SK-N-SH (cell line): Measurements from ENCODE around the gene CADM3. TPM values are rescaled to one million over a fixed set of nuclear protein-coding genes. Genes with fewer than 3 reads are reported as not detected.

Source experiments
- CTCF ChIA-PET: fragments of 300-600, 350-600 bp; formaldehyde crosslinking; extraction: SDS; loops from one replicate; lab custom pipeline; 2021; lab: Yijun Ruan, JAX
- POLR2A ChIA-PET: fragments of 350-600 bp; sonication (Branson Sonifier 250); formaldehyde crosslinking; extraction: SDS; loops from one replicate; lab custom pipeline; 2020; ENCODE audit warnings: antibody characterized with exemption, inconsistent platforms; lab: Yijun Ruan, JAX
- DNase-seq: peaks from one replicate; pipeline ENCODE4 v3.0.0; 2012
- H2AFZ ChIP-seq: fragments of 200-600 bp; sonication (generic); 2 replicates; pipeline ENCODE4 v1.8.1; 2016; ENCODE audit warnings: antibody characterized with exemption, mild to moderate bottlenecking, low read depth
- H3F3A ChIP-seq: fragments of 200-600 bp; sonication (generic); replicated peaks from 2 replicates; pipeline ENCODE3; 2016; ENCODE audit warnings: antibody characterized with exemption, mild to moderate bottlenecking; ENCODE audit not compliant: insufficient read depth
- H3K27ac ChIP-seq, 2 experiments: fragments of 200-500 bp in 1 of 2; fragments of 200-600 bp in 1 of 2; sonication (Bioruptor generic) in 1 of 2; sonication (generic), shearing (Covaris generic) in 1 of 2; 2 replicates each; pipeline versions ENCODE4 v1.5.1 to v1.6.1; 2014 to 2016; ENCODE audit warnings: low read depth in 2 of 2, inconsistent platforms in 1 of 2, low read length in 1 of 2, mild to moderate bottlenecking in 1 of 2, mixed read lengths in 1 of 2
- H3K27me3 ChIP-seq: fragments of 200-600 bp; sonication (generic), shearing (Covaris generic); 2 replicates; pipeline ENCODE4 v1.6.1; 2016; ENCODE audit warnings: mixed run types; ENCODE audit not compliant: insufficient read depth
- H3K36me3 ChIP-seq, 2 experiments: fragments of 200-500 bp in 1 of 2; fragments of 200-600 bp in 1 of 2; sonication (Bioruptor generic) in 1 of 2; sonication (generic) in 1 of 2; replicated peaks in 1 of 2; 2 replicates each; pipeline versions ENCODE3 to v1.5.1; 2014 to 2016; ENCODE audit warnings: low read length in 1 of 2, mild to moderate bottlenecking in 1 of 2; ENCODE audit not compliant: insufficient read depth in 2 of 2, control insufficient read depth in 1 of 2
- H3K4me1 ChIP-seq, 2 experiments: fragments of 200-500 bp in 1 of 2; fragments of 200-600 bp in 1 of 2; sonication (Bioruptor generic) in 1 of 2; sonication (generic), shearing (Covaris generic) in 1 of 2; 2 replicates each; pipeline versions ENCODE4 v1.5.1 to v1.6.1; 2014 to 2016; ENCODE audit warnings: low read depth in 1 of 2, low read length in 1 of 2, mixed run types in 1 of 2; ENCODE audit not compliant: insufficient read depth in 2 of 2, control insufficient read depth in 1 of 2
- H3K4me2 ChIP-seq: fragments of 200-600 bp; sonication (generic), shearing (Covaris generic); 2 replicates; pipeline ENCODE4 v1.6.1; 2017; ENCODE audit warnings: mixed run types
- H3K4me3 ChIP-seq, 2 experiments: fragments of 200-500 bp in 1 of 2; fragments of 200-600 bp in 1 of 2; sonication (Bioruptor generic) in 1 of 2; sonication (generic), shearing (Covaris generic) in 1 of 2; 2 replicates each; pipeline versions ENCODE4 v1.5.1 to v1.8.1; 2014 to 2016; ENCODE audit warnings: low read depth in 2 of 2, inconsistent platforms in 1 of 2, low read length in 1 of 2, mild to moderate bottlenecking in 1 of 2, mixed read lengths in 1 of 2, moderate library complexity in 1 of 2
- H3K79me2 ChIP-seq: fragments of 200-600 bp; sonication (generic); 2 replicates; pipeline ENCODE4 v1.8.1; 2017; ENCODE audit warnings: mild to moderate bottlenecking; ENCODE audit not compliant: insufficient read depth
- H3K9ac ChIP-seq: fragments of 200-600 bp; sonication (generic); 2 replicates; pipeline ENCODE4 v1.6.1; 2017; ENCODE audit warnings: mixed run types
- H3K9me2 ChIP-seq: fragments of 200-600 bp; sonication (generic); 2 replicates; pipeline ENCODE4 v1.6.1; 2017; ENCODE audit warnings: mixed run types
- H3K9me3 ChIP-seq: fragments of 200-600 bp; sonication (generic); 2 replicates; pipeline ENCODE4 v1.6.1; 2017; ENCODE audit warnings: mixed run types, mild to moderate bottlenecking, moderate library complexity
- H4K20me1 ChIP-seq: fragments of 200-600 bp; sonication (generic); 2 replicates; pipeline ENCODE4 v1.6.1; 2017; ENCODE audit warnings: mild to moderate bottlenecking, mixed run types; ENCODE audit not compliant: insufficient read depth
- EP300 ChIP-seq, 2 experiments: IDR thresholded peaks; 2 replicates each; pipeline versions ENCODE4 v1.4.0 to v1.6.1; 2012; ENCODE audit warnings: borderline replicate concordance in 1 of 2, low read depth in 1 of 2, low read length in 1 of 2
- EZH2phosphoT487 ChIP-seq: fragments of 200-600 bp; sonication (generic); IDR thresholded peaks from 2 replicates; pipeline ENCODE4 v1.6.1; 2017; ENCODE audit warnings: low read depth, mixed run types, mild to moderate bottlenecking, antibody characterized with exemption, moderate library complexity, borderline replicate concordance
- GABPA ChIP-seq: IDR thresholded peaks from 2 replicates; pipeline ENCODE4 v1.4.0; 2012; ENCODE audit warnings: low read depth, mild to moderate bottlenecking
- GATA2 ChIP-seq: sonication (generic); formaldehyde crosslinking; IDR thresholded peaks from 2 replicates; pipeline ENCODE4 v1.5.0; 2020; ENCODE audit warnings: mild to moderate bottlenecking, missing genetic modification reagents
- IRF3 ChIP-seq: fragments of 150-350 bp; IDR thresholded peaks from 2 replicates; pipeline ENCODE4 v1.6.1; 2016; ENCODE audit warnings: mild to moderate bottlenecking, low read depth, low read length
- JUND ChIP-seq: IDR thresholded peaks from 2 replicates; pipeline ENCODE4 v1.4.0; 2012
- MAX ChIP-seq: IDR thresholded peaks from 2 replicates; pipeline ENCODE4 v1.4.0; 2012; ENCODE audit warnings: low read depth
- NRF1 ChIP-seq: IDR thresholded peaks from 2 replicates; pipeline ENCODE4 v1.6.1; 2012; ENCODE audit warnings: low read depth, mild to moderate bottlenecking, low read length
- POLR2AphosphoS5 ChIP-seq: IDR thresholded peaks from 2 replicates; pipeline ENCODE4 v1.6.1; 2012; ENCODE audit warnings: low read depth, low read length
- RFX5 ChIP-seq: IDR thresholded peaks from 2 replicates; pipeline ENCODE4 v1.6.1; 2012; ENCODE audit warnings: mild to moderate bottlenecking, improper control_type of control experiment, low read length
- USF2 ChIP-seq: fragments of 150-350 bp; IDR thresholded peaks from 2 replicates; pipeline ENCODE4 v1.6.1; 2017; ENCODE audit warnings: antibody characterized with exemption, low read length, low read depth, borderline replicate concordance
- WGBS: methylation state at CpG from one replicate; pipeline ENCODE4 v1.1.6; 2017; ENCODE audit warnings: low lambda C conversion rate; 5-methylcytosine and 5-hydroxymethylcytosine counted together
- polyA plus RNA-seq, 3 experiments: library from polyadenylated mRNA; depleted of rRNA; stranded (reverse); fragments of >200 nt; gene quantifications; 2 replicates each; pipeline ENCODE4 v1.2.3, GENCODE V29; 2012
- TF ChIP-seq, protein P1 (sequence below): fragments of 200-600 bp; sonication (generic); IDR thresholded peaks from 2 replicates; pipeline ENCODE4 v1.6.1; 2017; ENCODE audit warnings: antibody characterized with exemption, mild to moderate bottlenecking, moderate library complexity

Gene CADM3
- polyA plus RNA-seq, 1 of the 3 experiments (the other 2 are of a cell fraction), result 0.94 TPM

GRCh38 chr1:159247266-159247665 lies 75.9 kb downstream of the CADM3 start:
- ChIA-PET CTCF (interaction anchor here (2.3 kb wide), 1 partner anchor 33 kb away, joined by 10 read pairs; no protein-coding TSS in a partner anchor), POLR2A (interaction anchor here (0.5 kb wide), 1 partner anchor 33 kb away, joined by 3 read pairs; no protein-coding TSS in a partner anchor)
- Histone ChIP-seq H3K9me3 (no peaks in the 10 kb centered on the region), H3K27me3 (no peaks in the 10 kb centered on the region), H2AFZ (no peak overlapping the region), H3K4me2 (no peak overlapping the region), H3K4me3 (no peak overlapping the region), H3K4me1 (no peaks in the 10 kb centered on the region), H3K36me3 (no peaks in the 10 kb centered on the region), H3F3A (no peaks in the 10 kb centered on the region), H3K9ac (no peak overlapping the region), H3K27ac (no peak overlapping the region), H3K79me2 (no peaks in the 10 kb centered on the region), H4K20me1 (no peaks in the 10 kb centered on the region), H3K9me2 (no peaks in the 10 kb centered on the region)
- TF ChIP-seq EZH2phosphoT487 (no peak), GABPA (no peak), POLR2AphosphoS5 (no peak), MAX (no peak), GATA2 (CRISPR knock-in tag) (no peak), USF2 (no peak), EP300 (IDR thresholded peaks at IDR 0.05; ENCODE audit: borderline replicate concordance in 1 of 2, low read depth in 1 of 2, low read length in 1 of 2) (no peak), RFX5 (no peak), NRF1 (no peak), JUND (no peak)
- TF ChIP-seq, protein P1, sequence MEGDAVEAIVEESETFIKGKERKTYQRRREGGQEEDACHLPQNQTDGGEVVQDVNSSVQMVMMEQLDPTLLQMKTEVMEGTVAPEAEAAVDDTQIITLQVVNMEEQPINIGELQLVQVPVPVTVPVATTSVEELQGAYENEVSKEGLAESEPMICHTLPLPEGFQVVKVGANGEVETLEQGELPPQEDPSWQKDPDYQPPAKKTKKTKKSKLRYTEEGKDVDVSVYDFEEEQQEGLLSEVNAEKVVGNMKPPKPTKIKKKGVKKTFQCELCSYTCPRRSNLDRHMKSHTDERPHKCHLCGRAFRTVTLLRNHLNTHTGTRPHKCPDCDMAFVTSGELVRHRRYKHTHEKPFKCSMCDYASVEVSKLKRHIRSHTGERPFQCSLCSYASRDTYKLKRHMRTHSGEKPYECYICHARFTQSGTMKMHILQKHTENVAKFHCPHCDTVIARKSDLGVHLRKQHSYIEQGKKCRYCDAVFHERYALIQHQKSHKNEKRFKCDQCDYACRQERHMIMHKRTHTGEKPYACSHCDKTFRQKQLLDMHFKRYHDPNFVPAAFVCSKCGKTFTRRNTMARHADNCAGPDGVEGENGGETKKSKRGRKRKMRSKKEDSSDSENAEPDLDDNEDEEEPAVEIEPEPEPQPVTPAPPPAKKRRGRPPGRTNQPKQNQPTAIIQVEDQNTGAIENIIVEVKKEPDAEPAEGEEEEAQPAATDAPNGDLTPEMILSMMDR, result no peak
- 44% methylated on average over 3 of the region's 3 CpGs for WGBS
- DNase-seq, result no peak

DNA sequence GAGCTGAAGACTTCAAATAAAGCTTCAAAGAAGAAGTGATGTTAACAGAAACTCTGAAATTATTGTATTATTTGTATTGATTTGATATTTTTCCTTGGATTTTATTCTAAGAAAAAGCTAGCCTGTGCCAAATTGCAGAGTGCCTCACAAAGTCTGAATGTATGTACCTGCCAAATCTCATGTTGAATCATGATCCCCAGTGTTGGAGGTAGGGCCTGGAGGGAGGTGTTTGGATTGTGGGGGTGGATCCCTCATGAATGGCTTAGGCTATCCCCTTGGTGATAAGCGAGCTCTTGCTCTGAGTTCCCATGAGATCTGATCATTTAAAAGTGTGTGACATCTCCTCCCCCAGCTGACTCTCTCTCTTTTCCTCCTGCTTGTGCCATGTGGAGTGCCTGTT lies 76.9 kb downstream of the CADM3 start:
- no peak overlapping the region for H3K4me2 ChIP-seq
- no peak for TF ChIP-seq IRF3
- H3K9me3 ChIP-seq, result no peaks in the 10 kb centered on the region
- DNase-seq, result no peak
- no peak overlapping the region for H3K4me3 ChIP-seq
- CTCF ChIA-PET, result interaction anchor here (0.6 to 2.3 kb wide), 5 partner anchors 14 to 37 kb away, joined by 3 to 10 read pairs (median 3); no protein-coding TSS in a partner anchor
- WGBS, result 0% methylated on average over 1 of the region's 1 CpG
- POLR2A ChIA-PET, result interaction anchor here (0.6 kb wide), 1 partner anchor 1766 kb away, joined by 3 read pairs; no protein-coding TSS in a partner anchor
- H3K4me1 ChIP-seq, result no peaks in the 10 kb centered on the region
- H3K27ac ChIP-seq, result no peak overlapping the region
- no peak overlapping the region for H3K9ac ChIP-seq
- H3K36me3 ChIP-seq, result no peaks in the 10 kb centered on the region
- H3F3A ChIP-seq, result no peaks in the 10 kb centered on the region
- H3K27me3 ChIP-seq, result no peaks in the 10 kb centered on the region
- no peaks in the 10 kb centered on the region for H3K79me2 ChIP-seq
- no peaks in the 10 kb centered on the region for H3K9me2 ChIP-seq
- no peak overlapping the region for H2AFZ ChIP-seq
- H4K20me1 ChIP-seq, result no peaks in the 10 kb centered on the region
